ENCODE data around the gene MAGEA9B. TPM values are rescaled to one million over a fixed set of nuclear protein-coding genes. Genes with fewer than 3 reads are reported as not detected.
"Not testable (repeated sequence)": the region's sequence is repeated elsewhere in the genome, so short reads cannot be mapped to it uniquely, and the experiment has no call there.

Gene MAGEA9B
- total RNA-seq, 2 donors from 2014 or later, result not detected

GRCh38 chrX:149534926-149535602 lies 52.2 kb downstream of the MAGEA9B start:
- H3K27ac ChIP-seq (ENCODE audit: low read depth, low read length); DNase-seq; H3K9ac ChIP-seq (ENCODE audit: extremely low read depth, low read length, poor library complexity, severe bottlenecking); H3K36me3 Mint-ChIP-seq (ENCODE audit: low read depth); H3K4me1 ChIP-seq (ENCODE audit: control insufficient read depth, insufficient read depth, low read length); H3K27me3 Mint-ChIP-seq (ENCODE audit: insufficient read depth); H3K4me3 Mint-ChIP-seq; H3K27me3 ChIP-seq (ENCODE audit: control insufficient read depth, insufficient read depth, low read length, poor library complexity, severe bottlenecking); H3K4me1 Mint-ChIP-seq; H3K9me3 ChIP-seq (ENCODE audit: control insufficient read depth, low read length); H3K36me3 ChIP-seq (ENCODE audit: control insufficient read depth, insufficient read depth, low read length); H3K27ac Mint-ChIP-seq; H3K4me3 ChIP-seq (ENCODE audit: low read length): not testable (repeated sequence)
- H3K9me3 Mint-ChIP-seq, result peaks cover 35% of the 10 kb centered on the region
- WGBS, 2 experiments (ENCODE audit: insufficient coverage in 1 of 2, insufficient read length in 1 of 2), result 80 to 83% methylated on average over 2 to 3 of the region's 3 CpGs

GRCh38 chrX:149533999-149534398 lies 53.3 kb downstream of the MAGEA9B start:
- H3K27me3 ChIP-seq (ENCODE audit: control insufficient read depth, insufficient read depth, low read length, poor library complexity, severe bottlenecking); H3K4me1 Mint-ChIP-seq; H3K36me3 ChIP-seq (ENCODE audit: control insufficient read depth, insufficient read depth, low read length); H3K4me1 ChIP-seq (ENCODE audit: control insufficient read depth, insufficient read depth, low read length); H3K9me3 ChIP-seq (ENCODE audit: control insufficient read depth, low read length); H3K27ac ChIP-seq (ENCODE audit: low read depth, low read length); DNase-seq; H3K4me3 ChIP-seq (ENCODE audit: low read length); H3K27me3 Mint-ChIP-seq (ENCODE audit: insufficient read depth); H3K9ac ChIP-seq (ENCODE audit: extremely low read depth, low read length, poor library complexity, severe bottlenecking); H3K36me3 Mint-ChIP-seq (ENCODE audit: low read depth); H3K27ac Mint-ChIP-seq; H3K4me3 Mint-ChIP-seq: not testable (repeated sequence)
- H3K9me3 Mint-ChIP-seq, result peaks cover 45% of the 10 kb centered on the region
- WGBS, 2 experiments (ENCODE audit: insufficient coverage in 1 of 2, insufficient read length in 1 of 2), result 93% methylated on average over 7 of the region's 11 CpGs; no CpG with 5 or more reads in 1 of the 2 experiments

GRCh38 chrX:149532868-149533267 lies 54.4 kb downstream of the MAGEA9B start:
- H3K9ac ChIP-seq (ENCODE audit: extremely low read depth, low read length, poor library complexity, severe bottlenecking); H3K4me1 Mint-ChIP-seq; H3K27me3 ChIP-seq (ENCODE audit: control insufficient read depth, insufficient read depth, low read length, poor library complexity, severe bottlenecking); H3K36me3 Mint-ChIP-seq (ENCODE audit: low read depth); H3K9me3 ChIP-seq (ENCODE audit: control insufficient read depth, low read length); DNase-seq; H3K27ac Mint-ChIP-seq; H3K4me1 ChIP-seq (ENCODE audit: control insufficient read depth, insufficient read depth, low read length); H3K36me3 ChIP-seq (ENCODE audit: control insufficient read depth, insufficient read depth, low read length); H3K4me3 ChIP-seq (ENCODE audit: low read length); H3K27ac ChIP-seq (ENCODE audit: low read depth, low read length); H3K27me3 Mint-ChIP-seq (ENCODE audit: insufficient read depth); H3K4me3 Mint-ChIP-seq: not testable (repeated sequence)
- peaks cover 49% of the 10 kb centered on the region for H3K9me3 Mint-ChIP-seq
- no CpG with 5 or more reads among the region's 3 CpGs for WGBS, 2 experiments (ENCODE audit: insufficient coverage in 1 of 2, insufficient read length in 1 of 2)

Other genes with a start within 250 kb of the MAGEA9B start
- 10 to 100 TPM; 28.2 to 43.9 TPM for gene IDS, start 82.2 kb downstream of the MAGEA9B start, total RNA-seq
- 10 to 100 TPM; 11.9 to 18.0 TPM for gene EOLA1, start 46.4 kb downstream of the MAGEA9B start, total RNA-seq
- gene HSFX3, start 37.5 kb downstream of the MAGEA9B start, total RNA-seq, result not detected
- gene HSFX2, start 7.9 kb upstream of the MAGEA9B start, total RNA-seq, result not detected
- gene TMEM185A, start 44.3 kb upstream of the MAGEA9B start, total RNA-seq, result 10 to 100 TPM; 60.1 to 66.3 TPM
- not detected for gene MAGEA11, start 124.6 kb upstream of the MAGEA9B start, total RNA-seq
- 1 to 10 TPM; 3.2 to 3.4 TPM for gene HSFX1, start 186.6 kb upstream of the MAGEA9B start, total RNA-seq
- not detected for gene MAGEA9, start 194.5 kb upstream of the MAGEA9B start, total RNA-seq

Data from endodermal cell (in vitro differentiated cells).